ENCODE measurements around the gene TSR1.

- TF ChIP-seq FOXJ3 (CRISPR knock-in tag; IDR thresholded peaks at IDR 0.05) (no peak), CTCF (IDR thresholded peaks at IDR 0.05) (no peak), ELF1 (IDR thresholded peaks at IDR 0.05) (no peak), NFIC (IDR thresholded peaks at IDR 0.05; ENCODE audit: borderline replicate concordance) (no peak)
Observed at GRCh38 chr17:2344528-2344927, 8.3 kb upstream of the TSR1 start.

Data from SK-N-SH (cell line).